GM12864 (cell line): ENCODE data around the gene DOCK3.
"Not testable (repeated sequence)": the region's sequence is repeated elsewhere in the genome, so short reads cannot be mapped to it uniquely, and the experiment has no call there.

Experiments
- DNase-seq: peaks from one replicate; pipeline ENCODE4 v3.0.0-alpha.2; 2011; ENCODE audit warnings: low read depth
- H3K4me3 ChIP-seq: 2 replicates; pipeline ENCODE4 v1.5.1; 2011; ENCODE audit warnings: mild to moderate bottlenecking, low read depth, low read length, control low read depth
- CTCF ChIP-seq: IDR thresholded peaks from 2 replicates; pipeline ENCODE4 v1.5.1; 2011; ENCODE audit warnings: low read depth, mild to moderate bottlenecking, moderate library complexity, low read length, control low read depth, inconsistent platforms; ENCODE audit errors: missing control alignments

DOCK3 gene

GRCh38 chr3:50675179-50676030 lies 678 bp downstream of the DOCK3 start:
- H3K4me3 ChIP-seq, result no peak overlapping the region; the same call in 1 of the 2 replicates
- DNase-seq, result no peak
- TF ChIP-seq CTCF, result no peak

GRCh38 chr3:50676031-50676705 lies 1.4 kb downstream of the DOCK3 start:
- TF ChIP-seq CTCF, result no peak
- no peak overlapping the region for H3K4me3 ChIP-seq
- no peak for DNase-seq

- no peak for TF ChIP-seq CTCF
- DNase-seq, result no peak
- H3K4me3 ChIP-seq, result no peak overlapping the region
Observed at GRCh38 chr3:50687127-50687751, 12.5 kb downstream of the DOCK3 start.

GRCh38 chr3:50687916-50688315 lies 13.2 kb downstream of the DOCK3 start:
- TF ChIP-seq CTCF, result no peak
- H3K4me3 ChIP-seq, result no peak overlapping the region
- DNase-seq, result no peak

GRCh38 chr3:50688602-50689001 lies 13.9 kb downstream of the DOCK3 start:
- DNase-seq, result not testable (repeated sequence)

GRCh38 chr3:50689558-50689957 lies 14.8 kb downstream of the DOCK3 start:
- no peak overlapping the region for H3K4me3 ChIP-seq
- no peak for DNase-seq
- TF ChIP-seq CTCF, result no peak

More at GRCh38 chr3:50688602-50689001, 13.9 kb downstream of the DOCK3 start:
- not testable (repeated sequence) for H3K4me3 ChIP-seq

- H3K4me3 ChIP-seq, result no peak overlapping the region
Observed at GRCh38 chr3:50695031-50695430, 20.3 kb downstream of the DOCK3 start.

More at GRCh38 chr3:50695031-50695430, 20.3 kb downstream of the DOCK3 start:
- DNase-seq, result no peak
- TF ChIP-seq CTCF, result no peak
